A673 (cell line): ENCODE data around the gene CDCA4.

ENCODE experiments used
- CTCF ChIP-seq: fragments of 300-800, 200-600 bp; sonication (generic); conservative IDR thresholded peaks from 2 replicates; pipeline ENCODE4 v1.5.1; 2017; ENCODE audit warnings: low read depth, mild to moderate bottlenecking, antibody characterized with exemption, low read length, moderate library complexity, mixed read lengths
- EZH2 ChIP-seq: fragments of 200-600 bp; sonication (generic); IDR thresholded peaks from 2 replicates; pipeline ENCODE4 v1.6.1; 2017; ENCODE audit warnings: borderline replicate concordance, low read depth, mild to moderate bottlenecking, mixed read lengths, antibody characterized with exemption, low read length; ENCODE audit not compliant: poor library complexity, severe bottlenecking

- TF ChIP-seq CTCF, result no peak
- no peak for TF ChIP-seq EZH2
Measured at GRCh38 chr14:104973385-104974145, 47.3 kb downstream of the CDCA4 start.
